NCI-H1417 (cell line): ENCODE results near the gene TJP3.
A peak's percentile ranks its signal among the peaks of the same experiment; 100 is the strongest.

Experiments used
- DNase-seq, 3 experiments: peaks; one replicate each; lab custom pipeline; 2025; lab: John Stamatoyannopoulos, UW

Gene TJP3

GRCh38 chr19:3768748-3769099 lies 60.5 kb downstream of the TJP3 start:
- DNase-seq, result no peak

GRCh38 chr19:3769494-3769893 lies 61.3 kb downstream of the TJP3 start:
- no peak for DNase-seq

- DNase-seq, result no peak
Measured at GRCh38 chr19:3770136-3770999, 62.2 kb downstream of the TJP3 start.

GRCh38 chr19:3771000-3771905 lies 63.1 kb downstream of the TJP3 start:
- no peak for DNase-seq

- no peak for DNase-seq
Measured at GRCh38 chr19:3771906-3772455, 63.8 kb downstream of the TJP3 start, which contains the start of gene RAX2. Gene RAX2, minus strand, starts transcription at chr19:3772228. Its CDS starts 486 bp downstream, at chr19:3771742.

GRCh38 chr19:3773814-3774515 lies 65.8 kb downstream of the TJP3 start:
- no peak for DNase-seq

- peak in 2 of 3 experiments; percentile 29 to 65 for DNase-seq
Measured at GRCh38 chr19:3774621-3775373, 66.6 kb downstream of the TJP3 start.

- DNase-seq, result no peak
Measured at GRCh38 chr19:3775374-3775711, 67.2 kb downstream of the TJP3 start.

- no peak for DNase-seq
Measured at GRCh38 chr19:3775831-3776230, 67.6 kb downstream of the TJP3 start.

- no peak for DNase-seq
Measured at GRCh38 chr19:3776479-3777040, 68.4 kb downstream of the TJP3 start.

GRCh38 chr19:3778104-3778867 lies 70.1 kb downstream of the TJP3 start:
- DNase-seq, result no peak

- no peak for DNase-seq
Measured at GRCh38 chr19:3778899-3779723, 70.9 kb downstream of the TJP3 start.

GRCh38 chr19:3780786-3781304 lies 72.7 kb downstream of the TJP3 start:
- DNase-seq, result no peak

- DNase-seq, result no peak
Measured at GRCh38 chr19:3781603-3782002, 73.4 kb downstream of the TJP3 start.

- DNase-seq, result no peak
Measured at GRCh38 chr19:3782330-3782729, 74.1 kb downstream of the TJP3 start.

GRCh38 chr19:3782903-3783302 lies 74.7 kb downstream of the TJP3 start:
- DNase-seq, result no peak

- DNase-seq, result peak in 1 of 3 experiments; percentile 66
Measured at GRCh38 chr19:3783660-3784584, 75.7 kb downstream of the TJP3 start.
